Measurements from ENCODE around the gene CTSF. TPM values are rescaled to one million over a fixed set of nuclear protein-coding genes. Genes with fewer than 3 reads are reported as not detected.
A peak's percentile ranks its signal among the peaks of the same experiment; 100 is the strongest.

Gene CTSF
- total RNA-seq (10 to 100 TPM; 11.4 to 60.8 (median 46.4) TPM), polyA plus RNA-seq (10 to 100 TPM; 23.7 to 26.6 (median 24.0) TPM)
- long read RNA-seq, donor 1, transcript CTSF-201 (13 exons, 2,035 nt), result major isoform, 10 of 67 reads
- long read RNA-seq, donor 1, partial matches to known transcripts, result 57 of 67 reads
- long read RNA-seq, donor 1, other reads (novel, unspliced or antisense), result 0 of 67 reads
- long read RNA-seq, donor 2, transcript CTSF-201 (13 exons, 2,035 nt), result major isoform, 6 of 20 reads
- long read RNA-seq, donor 2, partial matches to known transcripts, result 14 of 20 reads
- long read RNA-seq, donor 2, other reads (novel, unspliced or antisense), result 0 of 20 reads

GRCh38 chr11:66568124-66568916 lies at the start of gene CTSF:
CTSF (minus strand) TSS chr11:66568606; CDS start chr11:66568486, 120 bp downstream.
- Histone ChIP-seq H3K27me3 (replicated peaks in 1 of 7) (peaks cover 0 to 23% (median 3%) of the 10 kb centered on the region in 7 donors), H3K4me3 (peak within 1 kb of the TSS; percentile 55 to 83 (median 72)), H3K4me1 (peaks cover 0 to 23% (median 18%) of the 10 kb centered on the region in 6 donors), H3K9me3 (no peaks in the 10 kb centered on the region), H3K27ac (peak within 1 kb of the TSS in 4 of 8 donors; percentile 1 to 65 (median 49)), H3K36me3 (peaks cover 0 to 20% (median 0%) of the 10 kb centered on the region in 6 donors)
- intact Hi-C loops (cut with DNase I; ENCODE audit: low total_unique reads), result no loop called here
- peak; percentile 74 to 87 (median 81) for TF ChIP-seq POLR2AphosphoS5 (IDR thresholded peaks at IDR 0.05)
- no peak for TF ChIP-seq POLR2A (IDR thresholded peaks at IDR 0.05)
- WGBS, 5 donors, result 5 to 32% (median 6%) methylated on average over 10 to 77 of the region's 77 CpGs
- DNase-seq, result peak; percentile 95

- H3K9me3 ChIP-seq, result no peaks in the 10 kb centered on the region
- H3K4me1 ChIP-seq, result peaks cover 36 to 70% (median 59%) of the 10 kb centered on the region in 6 donors
- DNase-seq, result peak; percentile 95
- TF ChIP-seq POLR2A (IDR thresholded peaks at IDR 0.05) (no peak), POLR2AphosphoS5 (IDR thresholded peaks at IDR 0.05) (no peak)
- TF ChIP-seq, protein P1, sequence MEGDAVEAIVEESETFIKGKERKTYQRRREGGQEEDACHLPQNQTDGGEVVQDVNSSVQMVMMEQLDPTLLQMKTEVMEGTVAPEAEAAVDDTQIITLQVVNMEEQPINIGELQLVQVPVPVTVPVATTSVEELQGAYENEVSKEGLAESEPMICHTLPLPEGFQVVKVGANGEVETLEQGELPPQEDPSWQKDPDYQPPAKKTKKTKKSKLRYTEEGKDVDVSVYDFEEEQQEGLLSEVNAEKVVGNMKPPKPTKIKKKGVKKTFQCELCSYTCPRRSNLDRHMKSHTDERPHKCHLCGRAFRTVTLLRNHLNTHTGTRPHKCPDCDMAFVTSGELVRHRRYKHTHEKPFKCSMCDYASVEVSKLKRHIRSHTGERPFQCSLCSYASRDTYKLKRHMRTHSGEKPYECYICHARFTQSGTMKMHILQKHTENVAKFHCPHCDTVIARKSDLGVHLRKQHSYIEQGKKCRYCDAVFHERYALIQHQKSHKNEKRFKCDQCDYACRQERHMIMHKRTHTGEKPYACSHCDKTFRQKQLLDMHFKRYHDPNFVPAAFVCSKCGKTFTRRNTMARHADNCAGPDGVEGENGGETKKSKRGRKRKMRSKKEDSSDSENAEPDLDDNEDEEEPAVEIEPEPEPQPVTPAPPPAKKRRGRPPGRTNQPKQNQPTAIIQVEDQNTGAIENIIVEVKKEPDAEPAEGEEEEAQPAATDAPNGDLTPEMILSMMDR (IDR thresholded peaks at IDR 0.05 in 8 of 11, conservative IDR thresholded peaks at IDR 0.05 in 3 of 11), result no peak
- 0 to 1% (median 1%) methylated on average over 25 to 38 of the region's 38 CpGs for WGBS, 5 donors
- H3K4me3 ChIP-seq, result peak overlapping the region; percentile 73 to 99 (median 93)
- peak overlapping the region; percentile 91 to 99 (median 96) for H3K27ac ChIP-seq
- intact Hi-C loops (cut with DNase I; ENCODE audit: low total_unique reads), result no loop called here
- H3K36me3 ChIP-seq, result peaks cover 0 to 27% (median 3%) of the 10 kb centered on the region in 6 donors
- H3K27me3 ChIP-seq (replicated peaks in 1 of 7), result no peaks in the 10 kb centered on the region
Measured at GRCh38 chr11:66617155-66617834, 48.9 kb upstream of the CTSF start.

DNA sequence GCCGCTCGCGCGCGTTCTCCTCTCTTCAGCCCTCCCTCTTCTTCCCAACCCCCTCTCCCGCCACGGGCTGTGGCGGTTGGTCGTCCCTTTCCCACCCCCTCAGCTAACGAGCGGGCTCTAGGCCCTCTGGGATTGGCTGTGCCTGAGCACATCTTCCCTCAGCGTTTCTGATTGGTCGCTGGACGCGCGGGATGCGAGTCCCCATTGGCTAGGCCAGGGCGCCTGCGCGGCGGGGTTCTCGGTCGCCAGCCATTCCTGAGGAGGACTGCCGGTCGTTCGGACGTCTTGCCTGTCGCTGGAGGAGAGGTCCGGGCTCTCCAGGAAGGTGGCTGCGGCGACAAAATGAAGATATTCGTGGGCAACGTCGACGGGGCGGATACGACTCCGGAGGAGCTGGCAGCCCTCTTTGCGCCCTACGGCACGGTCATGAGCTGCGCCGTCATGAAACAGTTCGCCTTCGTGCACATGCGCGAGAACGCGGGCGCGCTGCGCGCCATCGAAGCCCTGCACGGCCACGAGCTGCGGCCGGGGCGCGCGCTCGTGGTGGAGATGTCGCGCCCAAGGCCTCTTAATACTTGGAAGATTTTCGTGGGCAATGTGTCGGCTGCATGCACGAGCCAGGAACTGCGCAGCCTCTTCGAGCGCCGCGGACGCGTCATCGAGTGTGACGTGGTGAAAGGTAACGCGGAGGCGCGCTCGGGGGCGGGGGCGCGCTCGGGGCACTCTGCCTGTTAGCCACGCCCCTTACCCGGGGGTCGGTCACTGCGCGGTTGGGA lies 48.2 kb upstream of the CTSF start, which contains the start of gene RBM14:
RBM14 (plus strand) TSS at position 252 of the 776 bp plus-strand sequence; CDS start at position 343, 91 bp downstream.
- no peaks in the 10 kb centered on the region for H3K27me3 ChIP-seq (replicated peaks in 1 of 7)
- peaks cover 30 to 70% (median 59%) of the 10 kb centered on the region in 6 donors for H3K4me1 ChIP-seq
- peak within 1 kb of the TSS; percentile 73 to 99 (median 93) for H3K4me3 ChIP-seq
- peaks cover 0 to 20% (median 2%) of the 10 kb centered on the region in 6 donors for H3K36me3 ChIP-seq
- TF ChIP-seq POLR2A (IDR thresholded peaks at IDR 0.05), result peak; percentile 91 to 97 (median 97)
- TF ChIP-seq POLR2AphosphoS5 (IDR thresholded peaks at IDR 0.05), result peak; percentile 100
- TF ChIP-seq, protein P1 (IDR thresholded peaks at IDR 0.05 in 8 of 11, conservative IDR thresholded peaks at IDR 0.05 in 3 of 11), result peak in 2 of 11 experiments; percentile 3 to 28
- no peaks in the 10 kb centered on the region for H3K9me3 ChIP-seq
- intact Hi-C loops (cut with DNase I; ENCODE audit: low total_unique reads), result no loop called here
- peak; percentile 99 for DNase-seq
- WGBS, 5 donors, result 0 to 1% (median 0%) methylated on average over 25 to 90 of the region's 90 CpGs
- peak within 1 kb of the TSS; percentile 91 to 99 (median 96) for H3K27ac ChIP-seq
